H1 (cell line): ENCODE data around the gene DCTN3. TPM values are rescaled to one million over a fixed set of nuclear protein-coding genes. Genes with fewer than 3 reads are reported as not detected.

ENCODE experiments used
- ATF2 ChIP-seq: IDR thresholded peaks from 2 replicates; pipeline ENCODE4 v1.6.1; 2012; ENCODE audit warnings: low read length, inconsistent platforms
- JUN ChIP-seq: IDR thresholded peaks from 2 replicates; pipeline ENCODE4 v1.6.1; 2011; ENCODE audit warnings: low read depth, mild to moderate bottlenecking, improper control_type of control experiment, low read length
- SIN3A ChIP-seq, 2 experiments: IDR thresholded peaks in 1 of 2; conservative IDR thresholded peaks in 1 of 2; 2 replicates each; pipeline ENCODE4 v1.6.1; 2011 to 2012; ENCODE audit warnings: low read length in 2 of 2, improper control_type of control experiment in 1 of 2, low read depth in 1 of 2, mild to moderate bottlenecking in 1 of 2
- polyA plus RNA-seq, 7 experiments: library from polyadenylated mRNA; depleted of rRNA in 3 of 7; stranded (reverse) in 5 of 7; unstranded in 2 of 7; fragments of >200 nt in 5 of 7; fragments of 200-250 nt in 2 of 7; gene quantifications; 1 replicate in 5 of 7; 2 replicates in 1 of 7; 4 replicates in 1 of 7; pipeline versions ENCODE4 v1.2.1 to v1.2.3, GENCODE V29; 2011 to 2013; ENCODE audit warnings: missing spikeins in 2 of 7, mixed read lengths in 2 of 7
- small RNA-seq: library from polyadenylated mRNA; stranded (forward); fragments of <200 nt; extraction: miRNeasy Mini kit (QIAGEN cat#:217004); gene quantifications from one replicate; pipeline ENCODE3, GENCODE V24; 2013; ENCODE audit not compliant: insufficient read depth
- total RNA-seq: library from RNA; stranded (reverse); fragmentation: NEBNext Ultra II Directional; extraction: Animal tissue kit (Norgen Biotek cat#: 25700); gene quantifications from 2 replicates; pipeline ENCODE4 v1.2.1, GENCODE V29; 2021

DCTN3 gene
- total and polyA plus RNA-seq, 2 of the 8 experiments (the other 6 are each of a cell fraction or from before 2014, with no cell fraction given), result 25.6 to 39.2 TPM

- no peak for TF ChIP-seq SIN3A (conservative IDR thresholded peaks at IDR 0.05 in 1 of 2, IDR thresholded peaks at IDR 0.05 in 1 of 2; ENCODE audit: low read depth in 1 of 2, low read length in 2 of 2)
- TF ChIP-seq ATF2, result no peak
- TF ChIP-seq JUN, result no peak
These were observed 55.7 kb downstream of the DCTN3 start (continued) for GRCh38 chr9:34564617-34565016.

Small RNAs within 50 kb of the gene (small RNA-seq; reads per million reads assigned to genes)
- gene CCL27, result not detected

Other genes with a start within 250 kb of the DCTN3 start
- gene MYORG, start 243.6 kb downstream of the DCTN3 start, total RNA-seq, result 5.0 and 5.9 TPM in 2 replicates
- 1.2 and 1.4 TPM in 2 replicates for gene MYORG, start 243.6 kb downstream of the DCTN3 start, polyA plus RNA-seq (2011; rRNA removed)
- 10.4 and 10.6 TPM in 2 replicates for gene FAM219A, start 161.9 kb downstream of the DCTN3 start, total RNA-seq
- gene FAM219A, start 161.9 kb downstream of the DCTN3 start, polyA plus RNA-seq (2011; rRNA removed), result 7.7 and 8.8 TPM in 2 replicates
- gene DNAI1, start 161.7 kb downstream of the DCTN3 start, total RNA-seq, result 0.37 and 1.1 TPM in 2 replicates
- 0.35 and 0.54 TPM in 2 replicates for gene DNAI1, start 161.7 kb downstream of the DCTN3 start, polyA plus RNA-seq (2011; rRNA removed)
- 12.2 and 14.1 TPM in 2 replicates for gene ENHO, start 97.5 kb downstream of the DCTN3 start, total RNA-seq
- gene ENHO, start 97.5 kb downstream of the DCTN3 start, polyA plus RNA-seq (2011; rRNA removed), result 49.4 and 60.4 TPM in 2 replicates
- gene CNTFR, start 30.8 kb downstream of the DCTN3 start, total RNA-seq, result 1.2 and 1.5 TPM in 2 replicates
- 4.2 and 5.4 TPM in 2 replicates for gene CNTFR, start 30.8 kb downstream of the DCTN3 start, polyA plus RNA-seq (2011; rRNA removed)
- 21.6 and 25.6 TPM in 2 replicates for gene RPP25L, start 8.4 kb downstream of the DCTN3 start, total RNA-seq
- gene RPP25L, start 8.4 kb downstream of the DCTN3 start, polyA plus RNA-seq (2011; rRNA removed), result 75.0 and 82.3 TPM in 2 replicates
- not detected in 2 replicates for gene ARID3C, start 8.6 kb upstream of the DCTN3 start, total RNA-seq
- gene ARID3C, start 8.6 kb upstream of the DCTN3 start, polyA plus RNA-seq (2011; rRNA removed), result 0.08 and 0.25 TPM in 2 replicates
- gene SIGMAR1, start 17.3 kb upstream of the DCTN3 start, total RNA-seq, result 84.2 and 86.8 TPM in 2 replicates
- gene SIGMAR1, start 17.3 kb upstream of the DCTN3 start, polyA plus RNA-seq (2011; rRNA removed), result 134 and 169 TPM in 2 replicates
- 21.1 and 21.9 TPM in 2 replicates for gene GALT, start 26.2 kb upstream of the DCTN3 start, total RNA-seq
- 50.4 and 50.6 TPM in 2 replicates for gene GALT, start 26.2 kb upstream of the DCTN3 start, polyA plus RNA-seq (2011; rRNA removed)
- 5.1 and 5.5 TPM in 2 replicates for gene IL11RA, start 31.7 kb upstream of the DCTN3 start, total RNA-seq
- gene IL11RA, start 31.7 kb upstream of the DCTN3 start, polyA plus RNA-seq (2011; rRNA removed), result 9.1 and 10.5 TPM in 2 replicates
- not detected in 2 replicates for gene CCL27, start 42.2 kb upstream of the DCTN3 start, total RNA-seq
- gene CCL27, start 42.2 kb upstream of the DCTN3 start, polyA plus RNA-seq (2011; rRNA removed), result 0.28 and 0.42 TPM in 2 replicates
- not detected in 2 replicates for gene CCL19, start 70.8 kb upstream of the DCTN3 start, total RNA-seq
- not detected in 2 replicates for gene CCL19, start 70.8 kb upstream of the DCTN3 start, polyA plus RNA-seq (2011; rRNA removed)
- gene CCL21, start 89.6 kb upstream of the DCTN3 start, total RNA-seq, result not detected in 2 replicates
- gene CCL21, start 89.6 kb upstream of the DCTN3 start, polyA plus RNA-seq (2011; rRNA removed), result not detected in 2 replicates